Fibroblast of the aortic adventitia (primary cell): ENCODE results near the gene WWP2. TPM values are rescaled to one million over a fixed set of nuclear protein-coding genes. Genes with fewer than 3 reads are reported as not detected.

Experiments used
- DNase-seq: peaks from one replicate; pipeline ENCODE4 v3.0.0-alpha.2; 2010; ENCODE audit warnings: low read depth
- H3K4me3 ChIP-seq: 2 replicates; pipeline ENCODE4 v1.5.1; 2011; ENCODE audit warnings: low read depth, mild to moderate bottlenecking, control low read depth, low read length, moderate library complexity
- total RNA-seq: library from RNA; depleted of rRNA; stranded (reverse); fragments of >200 nt; gene quantifications from 2 replicates; pipeline ENCODE4 v1.2.3, GENCODE V29; 2012; ENCODE audit warnings: low replicate concordance
- TF ChIP-seq, protein P1 (sequence below): IDR thresholded peaks from 2 replicates; pipeline ENCODE4 v1.5.1; 2011; ENCODE audit warnings: mild to moderate bottlenecking, low read length, control low read depth, inconsistent platforms; ENCODE audit not compliant: insufficient read depth

The WWP2 gene
- total RNA-seq, 1 donor, result 28.7 TPM

DNA sequence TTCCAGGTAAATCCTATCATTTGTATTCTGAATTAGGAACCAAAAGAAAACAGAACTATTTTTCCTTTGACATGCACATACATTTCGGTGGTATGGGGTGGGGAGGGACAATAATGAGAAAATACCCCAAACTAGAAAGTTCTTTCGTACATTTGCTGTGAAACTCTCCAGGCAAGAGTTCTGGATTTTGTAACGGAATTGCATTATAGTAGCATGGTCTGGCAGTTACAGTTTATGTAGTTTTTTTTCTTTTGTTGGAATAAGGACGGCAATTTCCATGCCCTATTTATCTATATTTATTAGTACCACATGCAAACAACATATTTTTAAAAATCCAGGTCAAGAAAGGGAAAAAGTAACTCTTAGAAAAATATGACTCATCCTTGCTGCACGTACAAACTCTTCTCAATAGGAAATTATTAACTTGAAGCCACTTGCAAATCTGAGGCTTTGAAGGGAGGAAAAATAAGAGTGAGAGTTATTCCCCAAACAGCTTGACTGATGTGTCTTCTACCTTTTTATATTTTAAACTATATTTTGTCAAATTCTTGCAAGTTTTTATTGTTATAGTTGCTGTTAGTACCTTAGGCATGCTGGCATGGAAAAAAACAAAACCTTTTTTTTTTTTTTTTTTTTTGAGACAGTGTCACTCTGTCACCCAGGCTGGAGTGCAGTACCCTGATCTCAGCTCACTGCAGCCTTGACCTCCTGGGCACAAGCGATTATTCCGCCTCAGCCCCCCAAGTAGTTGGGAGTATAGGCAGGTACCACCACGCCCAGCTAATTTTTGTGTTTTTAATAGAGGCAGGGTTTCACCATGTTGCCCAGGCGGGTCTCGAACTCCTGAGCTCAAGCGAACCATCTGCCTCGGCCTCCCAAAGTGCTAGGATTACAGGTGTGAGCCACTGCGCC, 69.3 kb downstream of the WWP2 start:
- H3K4me3 ChIP-seq, result no peak overlapping the region
- TF ChIP-seq, protein P1, sequence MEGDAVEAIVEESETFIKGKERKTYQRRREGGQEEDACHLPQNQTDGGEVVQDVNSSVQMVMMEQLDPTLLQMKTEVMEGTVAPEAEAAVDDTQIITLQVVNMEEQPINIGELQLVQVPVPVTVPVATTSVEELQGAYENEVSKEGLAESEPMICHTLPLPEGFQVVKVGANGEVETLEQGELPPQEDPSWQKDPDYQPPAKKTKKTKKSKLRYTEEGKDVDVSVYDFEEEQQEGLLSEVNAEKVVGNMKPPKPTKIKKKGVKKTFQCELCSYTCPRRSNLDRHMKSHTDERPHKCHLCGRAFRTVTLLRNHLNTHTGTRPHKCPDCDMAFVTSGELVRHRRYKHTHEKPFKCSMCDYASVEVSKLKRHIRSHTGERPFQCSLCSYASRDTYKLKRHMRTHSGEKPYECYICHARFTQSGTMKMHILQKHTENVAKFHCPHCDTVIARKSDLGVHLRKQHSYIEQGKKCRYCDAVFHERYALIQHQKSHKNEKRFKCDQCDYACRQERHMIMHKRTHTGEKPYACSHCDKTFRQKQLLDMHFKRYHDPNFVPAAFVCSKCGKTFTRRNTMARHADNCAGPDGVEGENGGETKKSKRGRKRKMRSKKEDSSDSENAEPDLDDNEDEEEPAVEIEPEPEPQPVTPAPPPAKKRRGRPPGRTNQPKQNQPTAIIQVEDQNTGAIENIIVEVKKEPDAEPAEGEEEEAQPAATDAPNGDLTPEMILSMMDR, result no peak
- peak; percentile 22 for DNase-seq

DNA sequence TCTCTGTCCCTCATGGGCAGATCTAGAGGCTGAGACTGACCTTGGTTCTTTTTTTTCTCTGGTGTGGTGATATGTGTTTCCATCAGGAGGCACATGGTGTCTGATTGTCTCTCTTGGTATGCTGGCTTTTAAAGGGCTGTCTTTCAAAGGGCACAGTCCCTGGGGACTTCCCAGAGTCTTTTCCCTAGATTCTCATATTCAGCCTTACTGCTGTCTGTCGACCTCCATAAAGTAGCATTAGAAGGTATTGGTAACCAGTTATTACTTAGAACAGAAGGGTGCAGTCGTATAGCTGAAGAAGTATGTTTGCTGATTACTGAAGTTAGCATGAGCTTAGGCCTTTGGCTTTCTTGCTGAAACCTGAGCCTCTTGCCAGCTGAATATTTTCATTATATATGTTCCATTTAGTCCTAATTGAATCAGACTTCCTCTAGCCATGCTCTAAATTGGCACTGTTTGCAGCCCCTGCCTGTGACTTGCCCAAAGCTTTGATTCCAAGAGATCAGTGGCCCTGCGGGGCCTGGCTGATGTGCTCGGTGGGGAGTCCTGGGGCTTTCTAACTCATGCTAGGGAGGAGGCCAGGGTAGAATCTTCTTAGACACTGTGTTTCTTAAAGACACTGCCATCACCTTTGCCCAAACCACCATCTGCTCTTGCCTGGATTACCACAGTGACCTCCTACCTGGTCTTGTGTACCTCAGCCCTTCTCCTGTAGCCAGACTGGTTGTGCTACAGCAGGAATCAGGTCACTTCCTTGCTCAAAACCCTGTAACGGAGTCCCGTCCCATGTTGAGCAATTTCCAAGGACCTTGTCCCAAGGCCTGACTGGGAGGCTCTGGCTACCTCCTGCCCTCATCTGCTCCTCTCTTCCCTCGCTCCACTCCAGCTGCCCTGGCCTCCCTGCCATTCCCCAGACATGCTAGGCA, 71.5 kb downstream of the WWP2 start:
- TF ChIP-seq, protein P1, result no peak
- DNase-seq, result peak; percentile 10
- H3K4me3 ChIP-seq, result no peak overlapping the region

GRCh38 chr16:69834807-69835466, 72.8 kb downstream of the WWP2 start:
- no peak overlapping the region for H3K4me3 ChIP-seq
- DNase-seq, result no peak
- TF ChIP-seq, protein P1, result no peak

GRCh38 chr16:69836257-69836656, 74.1 kb downstream of the WWP2 start:
- DNase-seq, result no peak
- TF ChIP-seq, protein P1, result no peak
- no peak overlapping the region for H3K4me3 ChIP-seq

- DNase-seq, result no peak
- TF ChIP-seq, protein P1, result no peak
- no peak overlapping the region for H3K4me3 ChIP-seq
Observed at GRCh38 chr16:69837380-69837779, 75.2 kb downstream of the WWP2 start.

GRCh38 chr16:69838489-69838888, 76.4 kb downstream of the WWP2 start:
- H3K4me3 ChIP-seq, result no peak overlapping the region
- TF ChIP-seq, protein P1, result no peak
- DNase-seq, result no peak
